ENCODE data around the gene MTUS2.

DNA sequence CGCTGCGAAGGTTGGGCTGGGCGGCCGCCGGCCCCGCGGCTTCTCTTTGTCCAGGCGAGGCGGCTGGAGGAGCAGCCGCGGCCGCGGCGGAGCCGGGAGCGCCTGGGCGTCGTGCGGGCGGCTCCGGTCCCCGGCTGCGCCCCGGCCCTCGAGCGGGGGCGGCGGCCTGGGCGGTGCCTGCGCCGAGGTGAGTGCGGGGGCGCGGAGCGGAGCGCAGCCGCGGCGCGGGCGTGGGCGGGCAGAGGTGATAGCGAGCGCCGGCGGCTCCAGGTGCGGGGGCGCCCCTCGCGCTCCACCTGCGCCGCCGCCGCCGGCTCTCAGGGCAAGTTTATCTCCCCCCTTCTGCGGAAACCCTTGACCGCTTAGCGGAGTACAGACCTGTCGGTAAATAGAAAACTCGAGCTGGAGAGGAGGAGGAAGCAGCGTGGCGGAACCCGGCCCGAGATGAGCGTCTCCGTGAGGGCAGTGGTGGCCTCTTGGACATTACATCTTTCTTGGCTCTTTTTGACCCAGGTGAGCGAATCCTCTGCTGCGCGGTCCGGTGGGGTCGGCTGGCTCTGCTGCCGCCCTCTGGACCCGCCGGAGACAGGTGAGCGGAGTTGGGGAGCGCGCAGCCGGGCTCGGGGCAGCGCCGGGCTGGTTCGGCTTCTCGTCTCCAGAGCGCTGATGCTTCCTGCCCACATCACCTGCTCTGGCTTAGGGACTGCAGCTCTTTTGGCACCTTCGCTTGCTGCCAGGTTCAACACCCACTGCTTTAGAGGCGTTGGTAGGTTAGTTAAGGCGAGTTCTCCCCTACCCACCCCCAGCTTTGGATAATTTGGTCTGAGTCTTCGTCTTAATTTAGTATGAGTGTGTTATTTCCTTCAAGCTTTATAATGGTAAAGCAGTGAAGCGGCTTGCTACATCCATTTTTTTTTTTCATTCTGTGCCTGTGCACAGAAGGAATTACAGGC, at the start of gene MTUS2:
- TF ChIP-seq YY1 (IDR thresholded peaks at IDR 0.05; ENCODE audit: insufficient read depth, insufficient read length) (no peak), ZNF274 (IDR thresholded peaks at IDR 0.05; ENCODE audit: low read depth, low read length) (no peak), SUZ12 (IDR thresholded peaks at IDR 0.05; ENCODE audit: extremely low read depth, insufficient read depth, insufficient read length) (no peak)
